Embryonic facial prominence (tissue), 1 donor: ENCODE data around the gene GIMAP1.
"Not testable (repeated sequence)": the region's sequence is repeated elsewhere in the genome, so short reads cannot be mapped to it uniquely, and the experiment has no call there.

Experiments used
- DNase-seq: peaks from one replicate; pipeline ENCODE4 v3.0.0-alpha.2; 2016; ENCODE audit errors: extremely low spot score

The GIMAP1 gene

DNA sequence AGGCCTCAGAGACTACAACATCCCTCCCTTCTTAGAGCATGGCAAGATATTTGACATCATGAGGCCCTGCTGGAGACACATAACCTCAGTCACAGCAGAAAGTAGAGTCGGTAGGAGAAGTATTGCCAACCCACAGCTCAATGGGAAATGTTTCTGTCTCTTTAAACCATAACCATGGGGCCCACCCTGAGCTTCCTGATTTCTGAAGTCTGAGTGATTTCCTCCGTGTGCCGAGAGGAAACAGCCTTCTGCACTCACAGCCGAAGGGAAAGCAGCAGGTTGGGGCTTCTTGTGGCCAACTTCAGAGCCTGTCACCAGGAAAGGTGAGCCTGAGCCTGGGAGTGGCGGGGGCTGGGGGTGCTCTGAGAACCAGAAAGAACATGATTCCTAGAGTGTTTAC, at the start of gene GIMAP1:
Gene GIMAP1 (plus strand): TSS at position 246 of the 400 bp plus-strand sequence. CDS start 2,435 bp downstream, outside the sequence.
- no peak for DNase-seq

DNA sequence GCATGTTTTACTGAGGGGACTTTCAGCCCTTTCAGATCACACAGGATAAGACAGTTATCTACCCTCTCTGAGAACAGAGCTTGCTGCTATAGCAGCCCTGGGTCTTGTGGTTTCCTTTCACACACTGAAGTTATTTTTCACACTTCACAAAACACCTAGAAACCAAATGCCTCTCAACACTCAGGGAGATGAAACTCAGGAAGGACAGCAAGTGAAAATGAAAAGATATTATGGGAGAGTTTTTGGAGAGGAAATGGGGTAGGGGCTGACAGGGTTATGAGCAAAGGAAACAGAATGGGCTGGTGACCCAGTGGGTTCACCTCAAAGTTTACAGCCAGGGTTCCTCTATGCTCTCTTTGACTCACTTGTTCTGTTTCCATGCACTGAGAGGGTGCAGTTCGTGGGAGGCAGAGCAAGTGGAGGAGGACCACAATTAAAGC, 47.9 kb upstream of the GIMAP1 start:
- DNase-seq, result no peak

- DNase-seq, result no peak
Observed at GRCh38 chr7:150668977-150669376, 47.4 kb upstream of the GIMAP1 start.

- DNase-seq, result not testable (repeated sequence)
Observed at GRCh38 chr7:150671798-150672585, 44.4 kb upstream of the GIMAP1 start.

- no peak for DNase-seq
Observed at GRCh38 chr7:150675714-150676113, 40.7 kb upstream of the GIMAP1 start.

GRCh38 chr7:150676276-150676675, 40.1 kb upstream of the GIMAP1 start:
- not testable (repeated sequence) for DNase-seq

GRCh38 chr7:150676854-150677253, 39.6 kb upstream of the GIMAP1 start:
- DNase-seq, result not testable (repeated sequence)

- not testable (repeated sequence) for DNase-seq
Observed at GRCh38 chr7:150678601-150679000, 37.8 kb upstream of the GIMAP1 start.

DNA sequence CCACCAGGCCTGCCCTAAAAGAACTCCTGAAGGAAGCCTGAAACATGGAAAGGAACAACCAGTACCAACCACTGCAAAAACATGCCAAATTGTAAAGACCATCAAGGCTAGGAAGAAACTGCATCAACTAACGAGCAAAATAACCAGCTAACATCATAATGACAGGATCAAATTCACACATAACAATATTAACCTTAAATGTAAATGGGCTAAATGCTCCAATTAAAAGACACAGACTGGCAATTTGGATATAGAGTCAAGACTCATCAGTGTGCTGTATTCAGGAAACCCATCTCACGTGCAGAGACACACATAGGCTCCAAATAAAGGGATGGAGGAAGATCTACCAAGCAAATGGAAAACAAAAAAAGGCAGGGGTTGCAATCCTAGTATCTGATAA, 36.0 kb upstream of the GIMAP1 start:
- not testable (repeated sequence) for DNase-seq

DNA sequence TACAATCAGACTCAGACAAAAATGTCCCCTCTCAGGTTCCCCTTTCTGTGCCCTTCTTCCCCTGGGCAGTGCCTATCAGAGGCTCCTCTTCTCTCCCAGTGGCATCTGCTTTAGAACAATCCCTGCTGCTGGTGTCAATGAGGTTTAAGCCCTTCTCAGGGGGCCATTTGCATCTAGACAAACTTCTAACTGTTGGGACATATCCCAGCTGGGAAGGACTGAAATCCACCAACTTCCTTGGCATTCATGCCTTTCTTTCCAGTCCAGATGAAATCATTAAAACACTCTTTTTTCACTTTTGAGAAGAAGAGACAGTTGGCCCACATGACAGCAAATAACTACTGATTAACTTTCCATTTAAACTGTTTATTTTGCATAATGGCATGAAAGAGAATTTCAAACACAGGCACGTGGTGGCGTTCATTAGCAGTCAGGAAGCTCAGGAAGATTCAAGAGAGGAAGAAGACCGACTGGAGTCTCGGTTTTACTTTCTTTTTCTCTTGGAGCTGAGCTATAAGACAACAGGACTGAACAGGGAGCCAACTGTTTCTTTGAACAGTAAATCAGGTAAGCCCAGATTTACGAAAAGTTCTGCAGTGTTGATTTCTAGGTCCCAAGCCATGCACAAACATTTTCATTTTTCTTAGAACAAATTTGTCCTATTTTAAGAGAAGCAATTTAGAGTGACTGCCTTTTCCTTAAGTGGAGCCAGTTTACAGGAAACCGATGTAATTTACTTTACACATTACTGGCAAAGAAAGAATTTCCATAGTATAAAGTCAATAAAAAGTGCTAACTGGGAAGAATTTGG, 31.0 kb upstream of the GIMAP1 start, which contains the start of gene GIMAP2:
Gene GIMAP2 (plus strand): TSS at position 488 of the 811 bp plus-strand sequence. CDS start 1,354 bp downstream, outside the sequence.
- DNase-seq, result no peak

- DNase-seq, result no peak
Observed at GRCh38 chr7:150686030-150686631, 30.3 kb upstream of the GIMAP1 start.

DNA sequence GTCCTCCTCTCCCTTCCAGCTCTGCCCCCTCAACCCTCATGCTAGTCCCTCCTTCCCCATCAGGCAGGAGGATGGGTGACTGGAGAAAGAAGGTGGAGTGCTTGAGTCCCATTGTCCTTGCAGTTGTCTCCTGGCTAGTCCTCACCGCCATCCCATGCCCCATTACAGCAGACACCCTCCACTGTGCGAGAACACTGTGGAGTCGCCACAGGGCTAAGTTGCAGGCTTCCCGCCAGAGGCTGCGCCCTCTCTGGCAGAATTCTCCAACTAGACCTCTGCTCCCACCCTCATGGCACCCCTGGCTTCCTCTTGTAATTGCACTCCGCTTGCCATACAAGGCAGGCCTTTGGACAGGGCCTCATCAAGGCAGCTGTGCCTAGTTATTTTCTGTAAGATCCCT, 27.8 kb upstream of the GIMAP1 start:
- no peak for DNase-seq

DNA sequence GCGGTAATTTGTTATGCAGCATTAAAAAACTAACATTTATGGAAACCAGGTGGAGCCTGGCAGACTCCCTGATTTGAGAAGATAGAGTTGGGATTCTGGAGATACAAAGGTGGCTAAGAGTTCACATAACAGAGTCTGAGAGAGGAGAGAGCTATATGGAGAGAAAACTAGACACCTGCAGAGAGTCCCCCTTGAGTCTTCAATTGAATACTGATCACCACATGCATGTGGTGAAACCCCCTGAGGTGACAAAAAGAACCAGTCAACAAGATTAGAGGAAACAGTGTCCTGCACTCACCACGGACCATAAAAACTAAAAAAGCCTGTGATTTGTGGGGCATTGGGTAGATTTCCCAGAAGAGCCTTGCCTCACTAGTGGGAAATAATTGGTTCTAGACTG, 20.8 kb upstream of the GIMAP1 start:
- no peak for DNase-seq

- DNase-seq, result no peak
Observed at GRCh38 chr7:150703209-150703608, 13.2 kb upstream of the GIMAP1 start.

GRCh38 chr7:150715293-150715692, 1.1 kb upstream of the GIMAP1 start:
- DNase-seq, result no peak

GRCh38 chr7:150715738-150716137, 675 bp upstream of the GIMAP1 start:
- DNase-seq, result no peak

DNA sequence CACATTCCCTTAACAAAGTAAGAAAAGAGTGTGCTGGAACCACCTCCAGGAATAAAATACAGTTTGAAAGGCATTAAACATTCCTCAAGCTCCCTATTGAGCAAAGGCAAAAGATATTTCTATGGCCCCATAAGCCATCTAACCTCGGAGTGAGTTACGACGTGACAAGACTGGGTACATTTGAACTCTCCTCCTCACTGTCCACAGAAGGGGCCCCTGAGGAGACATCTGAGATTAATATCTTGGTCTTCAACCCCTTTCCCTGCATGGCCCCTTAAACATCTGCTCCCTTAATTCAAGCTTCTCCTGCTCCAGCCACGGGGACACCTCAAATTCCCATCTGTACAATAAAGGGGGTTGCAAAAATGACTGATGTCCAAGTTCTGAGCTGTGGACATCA, 526 bp downstream of the GIMAP1 start:
- DNase-seq, result no peak

GRCh38 chr7:150717814-150718420, 1.5 kb downstream of the GIMAP1 start:
- DNase-seq, result no peak

GRCh38 chr7:150719436-150719835, 3.0 kb downstream of the GIMAP1 start:
- DNase-seq, result no peak

- no peak for DNase-seq
Observed at GRCh38 chr7:150719960-150720891, 3.8 kb downstream of the GIMAP1 start.

- no peak for DNase-seq
Observed at GRCh38 chr7:150721970-150722373, 5.6 kb downstream of the GIMAP1 start.
